ENCODE data around the gene PPP1R18. TPM values are rescaled to one million over a fixed set of nuclear protein-coding genes. Genes with fewer than 3 reads are reported as not detected.

Gene PPP1R18
- total and polyA plus RNA-seq, 9 of the 15 experiments (the other 6 are each of a cell fraction or from before 2014, with no cell fraction given) = 12.0 to 99.2 (median 42.6) TPM

GRCh38 chr6:30720738-30721197 lies 34.3 kb upstream of the PPP1R18 start (continued):
- TF ChIP-seq ZNF239 (CRISPR knock-in tag; IDR thresholded peaks at IDR 0.05) = no peak
- no peak for TF ChIP-seq NFE2L1 (tag; IDR thresholded peaks at IDR 0.05; ENCODE audit: borderline replicate concordance, low read depth)
- TF ChIP-seq RFX7 (CRISPR knock-in tag; IDR thresholded peaks at IDR 0.05) = peak; percentile 87; the same call in 1 of the 2 replicates
- no peak for TF ChIP-seq ZNF165 (CRISPR knock-in tag; IDR thresholded peaks at IDR 0.05; ENCODE audit: borderline replicate concordance)
- TF ChIP-seq CLOCK (CRISPR knock-in tag; IDR thresholded peaks at IDR 0.05; ENCODE audit: borderline replicate concordance) = no peak
- 0 out of 2 replicates have a peak, but pooled peaks have one; percentile 34 for TF ChIP-seq ESRRB (CRISPR knock-in tag; IDR thresholded peaks at IDR 0.05; ENCODE audit: borderline replicate concordance)
- no peak for TF ChIP-seq TCF7 (IDR thresholded peaks at IDR 0.05; ENCODE audit: borderline replicate concordance)
- TF ChIP-seq ZNF644 (tag; IDR thresholded peaks at IDR 0.05; ENCODE audit: low read depth) = no peak
- 0 out of 2 replicates have a peak, but pooled peaks have one; percentile 21 for TF ChIP-seq ZNF766 (CRISPR knock-in tag; conservative IDR thresholded peaks at IDR 0.05)
- TF ChIP-seq TSC22D4 (tag; IDR thresholded peaks at IDR 0.05) = no peak
- TF ChIP-seq IFI16 (CRISPR knock-in tag; IDR thresholded peaks at IDR 0.05) = no peak
- TF ChIP-seq ZSCAN29 (IDR thresholded peaks at IDR 0.05) = 0 out of 2 replicates have a peak, but pooled peaks have one; percentile 34
- TF ChIP-seq MXD1 (CRISPR knock-in tag; IDR thresholded peaks at IDR 0.05; ENCODE audit: borderline replicate concordance, poor library complexity, severe bottlenecking) = no peak
- TF ChIP-seq, protein P1, sequence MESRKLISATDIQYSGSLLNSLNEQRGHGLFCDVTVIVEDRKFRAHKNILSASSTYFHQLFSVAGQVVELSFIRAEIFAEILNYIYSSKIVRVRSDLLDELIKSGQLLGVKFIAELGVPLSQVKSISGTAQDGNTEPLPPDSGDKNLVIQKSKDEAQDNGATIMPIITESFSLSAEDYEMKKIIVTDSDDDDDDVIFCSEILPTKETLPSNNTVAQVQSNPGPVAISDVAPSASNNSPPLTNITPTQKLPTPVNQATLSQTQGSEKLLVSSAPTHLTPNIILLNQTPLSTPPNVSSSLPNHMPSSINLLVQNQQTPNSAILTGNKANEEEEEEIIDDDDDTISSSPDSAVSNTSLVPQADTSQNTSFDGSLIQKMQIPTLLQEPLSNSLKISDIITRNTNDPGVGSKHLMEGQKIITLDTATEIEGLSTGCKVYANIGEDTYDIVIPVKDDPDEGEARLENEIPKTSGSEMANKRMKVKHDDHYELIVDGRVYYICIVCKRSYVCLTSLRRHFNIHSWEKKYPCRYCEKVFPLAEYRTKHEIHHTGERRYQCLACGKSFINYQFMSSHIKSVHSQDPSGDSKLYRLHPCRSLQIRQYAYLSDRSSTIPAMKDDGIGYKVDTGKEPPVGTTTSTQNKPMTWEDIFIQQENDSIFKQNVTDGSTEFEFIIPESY (CRISPR knock-in tag; IDR thresholded peaks at IDR 0.05) = no peak
- no peak for TF ChIP-seq KHSRP (IDR thresholded peaks at IDR 0.05)
- TF ChIP-seq KDM4B (IDR thresholded peaks at IDR 0.05; ENCODE audit: borderline replicate concordance in 2 of 2, low read depth in 1 of 2) = no peak
- TF ChIP-seq NR4A1 (CRISPR knock-in tag; IDR thresholded peaks at IDR 0.05) = no peak
- no peak for TF ChIP-seq NR4A1 (tag; IDR thresholded peaks at IDR 0.05)
- 0 out of 2 replicates have a peak, but pooled peaks have one; percentile 74 for TF ChIP-seq ZNF717 (CRISPR knock-in tag; IDR thresholded peaks at IDR 0.05)
- no peak for TF ChIP-seq STAT5A (IDR thresholded peaks at IDR 0.05; ENCODE audit: borderline replicate concordance, low read length)
- TF ChIP-seq, protein P2, sequence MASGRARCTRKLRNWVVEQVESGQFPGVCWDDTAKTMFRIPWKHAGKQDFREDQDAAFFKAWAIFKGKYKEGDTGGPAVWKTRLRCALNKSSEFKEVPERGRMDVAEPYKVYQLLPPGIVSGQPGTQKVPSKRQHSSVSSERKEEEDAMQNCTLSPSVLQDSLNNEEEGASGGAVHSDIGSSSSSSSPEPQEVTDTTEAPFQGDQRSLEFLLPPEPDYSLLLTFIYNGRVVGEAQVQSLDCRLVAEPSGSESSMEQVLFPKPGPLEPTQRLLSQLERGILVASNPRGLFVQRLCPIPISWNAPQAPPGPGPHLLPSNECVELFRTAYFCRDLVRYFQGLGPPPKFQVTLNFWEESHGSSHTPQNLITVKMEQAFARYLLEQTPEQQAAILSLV (tag; IDR thresholded peaks at IDR 0.05) = no peak
- no peak for TF ChIP-seq XRCC4 (IDR thresholded peaks at IDR 0.05; ENCODE audit: extremely low read depth, insufficient read depth, insufficient read length)
- TF ChIP-seq RBM17 (IDR thresholded peaks at IDR 0.05; ENCODE audit: borderline replicate concordance, low read depth, low read length) = no peak
